Caco-2 (cell line): ENCODE data around the gene MYO9A. TPM values are rescaled to one million over a fixed set of nuclear protein-coding genes. Genes with fewer than 3 reads are reported as not detected.
A peak's percentile ranks its signal among the peaks of the same experiment; 100 is the strongest.

Source experiments
- BruUV-seq: library from RNA; stranded (reverse); fragments of 400-500 nt; replicated peaks from 2 replicates; lab custom pipeline; 2021; lab: Mats Ljungman, UMichigan
- CTCF ChIA-PET: fragments of 300-600 bp; sonication (Branson Sonifier 250); formaldehyde crosslinking; loops from one replicate; lab custom pipeline; 2022; ENCODE audit warnings: antibody characterized with exemption; lab: Charles Lee
- POLR2A ChIA-PET: fragments of 300-600 bp; sonication (Branson Sonifier 250); formaldehyde crosslinking; loops from one replicate; lab custom pipeline; 2022; ENCODE audit warnings: antibody characterized with exemption; lab: Charles Lee
- DNase-seq, 2 experiments: peaks; one replicate each; pipeline versions ENCODE4 v3.0.0 to v3.0.0-alpha.2; 2020 to 2022
- H3K27me3 ChIP-seq: replicated peaks from 2 replicates; pipeline ENCODE4 v1.6.0; 2011; ENCODE audit warnings: low read length; ENCODE audit not compliant: control insufficient read depth, insufficient read depth
- H3K36me3 ChIP-seq: 2 replicates; pipeline ENCODE4 v1.5.1; 2011; ENCODE audit warnings: low read length; ENCODE audit not compliant: control insufficient read depth, insufficient read depth
- H3K4me1 ChIP-seq: fragments of 250-450 bp; sonication (Bioruptor Pico); 2 replicates; pipeline ENCODE4 v1.5.1; 2020; ENCODE audit warnings: mild to moderate bottlenecking
- H3K4me3 ChIP-seq: 2 replicates; pipeline ENCODE4 v1.5.1; 2011; ENCODE audit warnings: low read depth, mild to moderate bottlenecking, control low read depth, low read length
- H3K9me3 ChIP-seq: fragments of 250-450 bp; sonication (Bioruptor Pico); 2 replicates; pipeline ENCODE4 v1.5.1; 2020; ENCODE audit warnings: mild to moderate bottlenecking, moderate library complexity
- H3K27ac Mint-ChIP-seq: one replicate; pipeline ENCODE4 v1.8.0; 2022; ENCODE audit warnings: mixed read lengths; ENCODE audit not compliant: unreplicated experiment
- H3K27me3 Mint-ChIP-seq: one replicate; pipeline ENCODE4 v1.8.0; 2022; ENCODE audit warnings: mixed read lengths; ENCODE audit not compliant: insufficient read depth, unreplicated experiment
- H3K36me3 Mint-ChIP-seq: one replicate; pipeline ENCODE4 v1.8.0; 2022; ENCODE audit warnings: mild to moderate bottlenecking, mixed read lengths; ENCODE audit not compliant: insufficient read depth, unreplicated experiment
- H3K4me1 Mint-ChIP-seq: one replicate; pipeline ENCODE4 v1.8.0; 2022; ENCODE audit warnings: low read depth, mixed read lengths; ENCODE audit not compliant: unreplicated experiment
- H3K4me3 Mint-ChIP-seq: one replicate; pipeline ENCODE4 v1.8.0; 2022; ENCODE audit warnings: mild to moderate bottlenecking, moderate library complexity, mixed read lengths; ENCODE audit not compliant: unreplicated experiment
- H3K9me3 Mint-ChIP-seq: one replicate; pipeline ENCODE4 v1.8.0; 2022; ENCODE audit warnings: mixed read lengths; ENCODE audit not compliant: unreplicated experiment
- CTCF ChIP-seq, 2 experiments: fragments of 200-600 bp in 1 of 2; IDR thresholded peaks; 1 replicate in 1 of 2; 2 replicates in 1 of 2; pipeline versions ENCODE4 v1.5.1 to v1.8.0; 2011 to 2022; ENCODE audit warnings: antibody characterized with exemption in 1 of 2, control low read depth in 1 of 2, inconsistent platforms in 1 of 2, low read depth in 1 of 2, low read length in 1 of 2, mild to moderate bottlenecking in 1 of 2, moderate library complexity in 1 of 2; ENCODE audit not compliant: insufficient read depth in 1 of 2, severe bottlenecking in 1 of 2, unreplicated experiment in 1 of 2
- intact Hi-C: fragments of 100-400 bp; cut with micrococcal nuclease; formaldehyde crosslinking; loops from one replicate; pipeline ENCODE4 v1.10.0; 2022; ENCODE audit not compliant: unreplicated experiment
- total RNA-seq: library from RNA; stranded (reverse); gene quantifications from 2 replicates; pipeline ENCODE4 v1.2.3, GENCODE V29; 2022

MYO9A gene
- total RNA-seq, 1 experiment from 2014 or later: 71.9 TPM

GRCh38 chr15:71997691-71998090 is 120.3 kb downstream of the MYO9A start:
- no peaks in the 10 kb centered on the region for H3K4me1 ChIP-seq
- BruUV-seq: no TSS peak
- Mint-ChIP-seq H3K27me3 (no peaks in the 10 kb centered on the region), H3K4me1 (no peaks in the 10 kb centered on the region), H3K4me3 (no peak overlapping the region), H3K9me3 (no peaks in the 10 kb centered on the region), H3K27ac (no peak overlapping the region), H3K36me3 (peaks cover 32% of the 10 kb centered on the region)
- POLR2A ChIA-PET: no interaction called here
- no peaks in the 10 kb centered on the region for H3K27me3 ChIP-seq
- no peaks in the 10 kb centered on the region; the same call in 1 of the 2 replicates for H3K9me3 ChIP-seq
- no peak overlapping the region for H3K4me3 ChIP-seq
- DNase-seq: no peak
- intact Hi-C loops: no loop called here
- no peaks in the 10 kb centered on the region for H3K36me3 ChIP-seq
- CTCF ChIA-PET: no interaction called here
- no peak for TF ChIP-seq CTCF (IDR thresholded peaks at IDR 0.05; ENCODE audit: insufficient read depth in 1 of 2, low read depth in 1 of 2, low read length in 1 of 2, severe bottlenecking in 1 of 2, unreplicated experiment in 1 of 2)

GRCh38 chr15:71975816-71976150 is 142.2 kb downstream of the MYO9A start:
- Histone ChIP-seq H3K4me1 (peaks cover 50% of the 10 kb centered on the region), H3K4me3 (no peak overlapping the region), H3K9me3 (no peaks in the 10 kb centered on the region), H3K27me3 (no peaks in the 10 kb centered on the region), H3K36me3 (no peaks in the 10 kb centered on the region)
- BruUV-seq: no TSS peak
- peaks cover 37% of the 10 kb centered on the region for H3K4me1 Mint-ChIP-seq
- CTCF ChIA-PET: no interaction called here
- H3K27ac Mint-ChIP-seq: peak overlapping the region; percentile 93
- no peaks in the 10 kb centered on the region for H3K9me3 Mint-ChIP-seq
- POLR2A ChIA-PET: no interaction called here
- H3K4me3 Mint-ChIP-seq: peak overlapping the region; percentile 50
- intact Hi-C loops: loop anchor here (10.0 kb wide), 1 partner anchor 139 kb away; the partner anchor contains the start of genes MYO9A and SENP8
- no peaks in the 10 kb centered on the region for H3K27me3 Mint-ChIP-seq
- DNase-seq: no peak
- TF ChIP-seq CTCF (IDR thresholded peaks at IDR 0.05; ENCODE audit: insufficient read depth in 1 of 2, low read depth in 1 of 2, low read length in 1 of 2, severe bottlenecking in 1 of 2, unreplicated experiment in 1 of 2): no peak
- peaks cover 61% of the 10 kb centered on the region for H3K36me3 Mint-ChIP-seq

- intact Hi-C loops: loop anchor here (10.0 kb wide), 1 partner anchor 141 kb away; the partner anchor contains the start of genes MYO9A and SENP8
- no TSS peak for BruUV-seq
- DNase-seq: no peak
- no peaks in the 10 kb centered on the region for H3K36me3 ChIP-seq
- H3K4me3 ChIP-seq: no peak overlapping the region
- H3K27me3 Mint-ChIP-seq: no peaks in the 10 kb centered on the region
- peak overlapping the region; percentile 50 for H3K4me3 Mint-ChIP-seq
- no peaks in the 10 kb centered on the region for H3K9me3 ChIP-seq
- POLR2A ChIA-PET: no interaction called here
- H3K27me3 ChIP-seq: no peaks in the 10 kb centered on the region
- H3K9me3 Mint-ChIP-seq: no peaks in the 10 kb centered on the region
- peaks cover 49% of the 10 kb centered on the region for H3K4me1 Mint-ChIP-seq
- peaks cover 61% of the 10 kb centered on the region for H3K36me3 Mint-ChIP-seq
- CTCF ChIA-PET: no interaction called here
- no peak for TF ChIP-seq CTCF (IDR thresholded peaks at IDR 0.05; ENCODE audit: insufficient read depth in 1 of 2, low read depth in 1 of 2, low read length in 1 of 2, severe bottlenecking in 1 of 2, unreplicated experiment in 1 of 2)
- peaks cover 62% of the 10 kb centered on the region for H3K4me1 ChIP-seq
- peak overlapping the region; percentile 93 for H3K27ac Mint-ChIP-seq
Observed at GRCh38 chr15:71974211-71974610, 143.7 kb downstream of the MYO9A start.
